Liver (tissue), 9 donors: ENCODE results near the gene HMGA1. TPM values are rescaled to one million over a fixed set of nuclear protein-coding genes. Genes with fewer than 3 reads are reported as not detected.

Experiments
- DNase-seq: peaks from one replicate; pipeline ENCODE4 v3.0.0-alpha.2; 2017; ENCODE audit warnings: low spot score
- H3K27ac ChIP-seq, 2 donors: one replicate each; pipeline ENCODE4 v1.7.0; 2013; ENCODE audit warnings: inconsistent platforms in 2 of 2, low read length in 2 of 2, control low read depth in 1 of 2, low read depth in 1 of 2, mild to moderate bottlenecking in 1 of 2
- H3K27me3 ChIP-seq, 4 donors: one replicate each; pipeline versions ENCODE4 v1.6.1 to v1.7.0; 2013; ENCODE audit warnings: low read length in 3 of 4, inconsistent platforms in 1 of 4, mild to moderate bottlenecking in 1 of 4, moderate library complexity in 1 of 4; ENCODE audit not compliant: control insufficient read depth in 4 of 4, insufficient read depth in 4 of 4
- H3K36me3 ChIP-seq, 4 donors: one replicate each; pipeline versions ENCODE4 v1.6.1 to v1.7.0; 2013; ENCODE audit warnings: low read length in 3 of 4, mild to moderate bottlenecking in 3 of 4, low read depth in 1 of 4, moderate library complexity in 1 of 4; ENCODE audit not compliant: control insufficient read depth in 4 of 4, insufficient read depth in 3 of 4
- H3K4me1 ChIP-seq, 4 donors: one replicate each; pipeline versions ENCODE4 v1.6.1 to v1.7.0; 2013; ENCODE audit warnings: low read length in 3 of 4, mild to moderate bottlenecking in 3 of 4, moderate library complexity in 1 of 4; ENCODE audit not compliant: control insufficient read depth in 4 of 4, insufficient read depth in 4 of 4
- H3K4me3 ChIP-seq, 3 donors: one replicate each; pipeline versions ENCODE4 v1.6.1 to v1.7.0; 2013; ENCODE audit warnings: low read length in 3 of 3, control low read depth in 1 of 3, low read depth in 1 of 3, mild to moderate bottlenecking in 1 of 3
- H3K9ac ChIP-seq, 2 donors: one replicate each; pipeline ENCODE4 v1.7.0; 2013; ENCODE audit warnings: low read length in 2 of 2, mild to moderate bottlenecking in 2 of 2, moderate library complexity in 2 of 2, control low read depth in 1 of 2, low read depth in 1 of 2
- H3K9me3 ChIP-seq, 4 donors: one replicate each; pipeline versions ENCODE4 v1.6.1 to v1.7.0; 2013; ENCODE audit warnings: low read length in 3 of 4; ENCODE audit not compliant: control insufficient read depth in 4 of 4
- EGR1 ChIP-seq, 2 donors: IDR thresholded peaks; 2 replicates each; pipeline ENCODE4 v1.6.1; 2016 to 2018; ENCODE audit warnings: antibody characterized with exemption in 2 of 2, low read depth in 2 of 2
- FOXA1 ChIP-seq: IDR thresholded peaks from 2 replicates; pipeline ENCODE4 v1.6.1; 2016; ENCODE audit warnings: antibody characterized with exemption
- FOXA2 ChIP-seq: IDR thresholded peaks from 2 replicates; pipeline ENCODE4 v1.6.1; 2016; ENCODE audit warnings: antibody characterized with exemption
- GABPA ChIP-seq, 2 donors: IDR thresholded peaks in 1 of 2; conservative IDR thresholded peaks in 1 of 2; 2 replicates each; pipeline ENCODE4 v1.6.1; 2016; ENCODE audit warnings: antibody characterized with exemption in 2 of 2, mild to moderate bottlenecking in 1 of 2, moderate library complexity in 1 of 2
- HNF4A ChIP-seq, 2 donors: conservative IDR thresholded peaks; 2 replicates each; pipeline ENCODE4 v1.6.1; 2016; ENCODE audit warnings: antibody characterized with exemption in 2 of 2, mild to moderate bottlenecking in 2 of 2
- JUND ChIP-seq, 2 donors: IDR thresholded peaks; 2 replicates each; pipeline ENCODE4 v1.6.1; 2016; ENCODE audit warnings: antibody characterized with exemption in 2 of 2
- NR2F2 ChIP-seq: IDR thresholded peaks from 2 replicates; pipeline ENCODE4 v1.6.1; 2016; ENCODE audit warnings: antibody characterized with exemption
- RAD21 ChIP-seq, 2 donors: IDR thresholded peaks; 2 replicates each; pipeline ENCODE4 v1.6.1; 2016; ENCODE audit warnings: antibody characterized with exemption in 2 of 2, mild to moderate bottlenecking in 2 of 2
- RXRA ChIP-seq, 2 donors: IDR thresholded peaks; 2 replicates each; pipeline ENCODE4 v1.6.1; 2017 to 2018; ENCODE audit warnings: antibody characterized with exemption in 2 of 2, mild to moderate bottlenecking in 1 of 2
- SP1 ChIP-seq: IDR thresholded peaks from 2 replicates; pipeline ENCODE4 v1.6.1; 2018; ENCODE audit warnings: antibody characterized with exemption, mild to moderate bottlenecking
- TAF1 ChIP-seq: conservative IDR thresholded peaks from 2 replicates; pipeline ENCODE4 v1.6.1; 2016; ENCODE audit warnings: antibody characterized with exemption, mild to moderate bottlenecking
- YY1 ChIP-seq: IDR thresholded peaks from 2 replicates; pipeline ENCODE4 v1.6.1; 2016; ENCODE audit warnings: antibody characterized with exemption, mild to moderate bottlenecking
- WGBS: extraction: QIAGEN DNeasy Blood & Tissue Kit; methylation state at CpG from one replicate; pipeline ENCODE4 v1.1.7; 2013; 5-methylcytosine and 5-hydroxymethylcytosine counted together
- polyA plus RNA-seq, 2 donors: library from polyadenylated mRNA; stranded (reverse) in 1 of 2; unstranded in 1 of 2; fragments of 200-250 nt in 1 of 2; fragments of >200 nt in 1 of 2; fragmentation: Nextera tagmentation in 1 of 2; extraction: Ambion mirVana in 1 of 2; gene quantifications; one replicate each; pipeline versions ENCODE4 v1.2.1 to v1.2.3, GENCODE V29; 2013 to 2015
- total RNA-seq, 2 donors: library from RNA; depleted of rRNA; stranded (reverse); fragments of >200 nt; gene quantifications; one replicate each; pipeline ENCODE4 v1.2.3, GENCODE V29; 2014
- TF ChIP-seq, protein P1 (sequence below): fragments of 150-350 bp; IDR thresholded peaks from 2 replicates; pipeline ENCODE4 v1.5.1; 2017; ENCODE audit warnings: improper control_type of control experiment, low read depth, low read length; ENCODE audit not compliant: missing input control
- TF ChIP-seq, protein P2 (sequence below): IDR thresholded peaks from 2 replicates; pipeline ENCODE4 v1.6.1; 2016; ENCODE audit warnings: antibody characterized with exemption
- TF ChIP-seq, protein P3 (sequence below): IDR thresholded peaks from 2 replicates; pipeline ENCODE4 v1.6.1; 2016; ENCODE audit warnings: antibody characterized with exemption
- TF ChIP-seq, protein P4 (sequence below): IDR thresholded peaks from 2 replicates; pipeline ENCODE4 v1.6.1; 2016; ENCODE audit warnings: antibody characterized with exemption
- donor health status: healthy.
- donor health status: healthy.
- donor health status: healthy.
- donor health status: healthy.
- donor health status: healthy.

The HMGA1 gene
- total and polyA plus RNA-seq, 4 donors = 4.2 to 118 (median 8.5) TPM

DNA sequence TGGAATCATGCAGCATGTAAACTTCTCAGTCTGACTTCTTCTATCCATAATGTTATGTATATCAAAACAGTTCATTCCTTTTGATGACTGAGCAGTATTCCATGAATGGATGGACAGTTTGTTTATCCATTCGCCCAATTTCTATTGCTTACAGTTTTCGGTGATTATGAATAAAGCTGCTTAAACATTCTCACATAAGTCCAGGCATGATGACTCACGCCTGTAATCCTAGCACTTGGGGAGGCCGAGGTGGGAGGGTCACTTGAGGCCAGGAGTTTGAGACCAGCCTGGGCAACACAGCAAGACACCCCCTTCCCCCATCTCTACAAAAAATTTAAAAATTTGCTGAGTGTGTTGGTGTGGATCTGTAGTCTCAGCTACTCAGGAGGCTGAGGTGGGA lies 22.9 kb upstream of the HMGA1 start:
- 93% methylated on average over 4 of the region's 4 CpGs for WGBS
- H3K4me3 ChIP-seq = no peak overlapping the region
- no peaks in the 10 kb centered on the region for H3K36me3 ChIP-seq
- no peaks in the 10 kb centered on the region for H3K4me1 ChIP-seq
- H3K9me3 ChIP-seq = no peaks in the 10 kb centered on the region
- no peaks in the 10 kb centered on the region for H3K27me3 ChIP-seq
- no peak for DNase-seq
- H3K27ac ChIP-seq = no peak overlapping the region
- H3K9ac ChIP-seq = no peak overlapping the region
- no peak for TF ChIP-seq TAF1
- no peak for TF ChIP-seq NR2F2
- no peak for TF ChIP-seq EGR1 (IDR thresholded peaks at IDR 0.05; ENCODE audit: low read depth in 2 of 2)
- no peak for TF ChIP-seq FOXA2
- TF ChIP-seq, protein P1, sequence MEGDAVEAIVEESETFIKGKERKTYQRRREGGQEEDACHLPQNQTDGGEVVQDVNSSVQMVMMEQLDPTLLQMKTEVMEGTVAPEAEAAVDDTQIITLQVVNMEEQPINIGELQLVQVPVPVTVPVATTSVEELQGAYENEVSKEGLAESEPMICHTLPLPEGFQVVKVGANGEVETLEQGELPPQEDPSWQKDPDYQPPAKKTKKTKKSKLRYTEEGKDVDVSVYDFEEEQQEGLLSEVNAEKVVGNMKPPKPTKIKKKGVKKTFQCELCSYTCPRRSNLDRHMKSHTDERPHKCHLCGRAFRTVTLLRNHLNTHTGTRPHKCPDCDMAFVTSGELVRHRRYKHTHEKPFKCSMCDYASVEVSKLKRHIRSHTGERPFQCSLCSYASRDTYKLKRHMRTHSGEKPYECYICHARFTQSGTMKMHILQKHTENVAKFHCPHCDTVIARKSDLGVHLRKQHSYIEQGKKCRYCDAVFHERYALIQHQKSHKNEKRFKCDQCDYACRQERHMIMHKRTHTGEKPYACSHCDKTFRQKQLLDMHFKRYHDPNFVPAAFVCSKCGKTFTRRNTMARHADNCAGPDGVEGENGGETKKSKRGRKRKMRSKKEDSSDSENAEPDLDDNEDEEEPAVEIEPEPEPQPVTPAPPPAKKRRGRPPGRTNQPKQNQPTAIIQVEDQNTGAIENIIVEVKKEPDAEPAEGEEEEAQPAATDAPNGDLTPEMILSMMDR = no peak
- TF ChIP-seq RXRA (IDR thresholded peaks at IDR 0.05) = no peak
- TF ChIP-seq SP1 = no peak
- TF ChIP-seq RAD21 (IDR thresholded peaks at IDR 0.05) = no peak
- TF ChIP-seq YY1 = no peak

DNA sequence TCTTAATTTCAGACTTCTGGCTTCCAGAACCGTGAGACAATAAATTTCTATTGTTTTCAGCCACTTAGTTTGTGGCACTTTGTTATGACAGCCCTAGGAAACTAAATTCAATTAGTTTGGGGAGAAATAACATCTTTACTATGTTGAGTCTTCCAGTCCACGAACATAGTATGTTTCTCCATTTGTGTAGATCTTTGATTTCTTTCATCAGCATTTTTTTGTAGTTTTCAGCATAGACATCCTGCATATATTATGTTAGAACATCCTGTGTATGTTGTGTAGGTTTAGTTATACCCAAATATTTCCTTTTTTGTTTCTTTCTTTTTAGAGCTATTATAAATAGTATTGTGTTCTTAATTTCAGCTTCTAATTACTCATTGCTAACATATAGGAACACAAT lies 18.0 kb upstream of the HMGA1 start:
- H3K9me3 ChIP-seq = no peaks in the 10 kb centered on the region
- no peak overlapping the region for H3K9ac ChIP-seq
- H3K4me1 ChIP-seq = peaks cover 0 to 5% (median 3%) of the 10 kb centered on the region in 4 donors
- WGBS = 83% methylated on average over 2 of the region's 2 CpGs
- H3K27me3 ChIP-seq = no peaks in the 10 kb centered on the region
- H3K36me3 ChIP-seq = no peaks in the 10 kb centered on the region
- TF ChIP-seq GABPA (IDR thresholded peaks at IDR 0.05 in 1 of 2, conservative IDR thresholded peaks at IDR 0.05 in 1 of 2) = no peak
- no peak for TF ChIP-seq NR2F2
- TF ChIP-seq HNF4A (conservative IDR thresholded peaks at IDR 0.05) = no peak
- no peak for TF ChIP-seq YY1
- TF ChIP-seq RXRA (IDR thresholded peaks at IDR 0.05) = no peak
- TF ChIP-seq, protein P2, sequence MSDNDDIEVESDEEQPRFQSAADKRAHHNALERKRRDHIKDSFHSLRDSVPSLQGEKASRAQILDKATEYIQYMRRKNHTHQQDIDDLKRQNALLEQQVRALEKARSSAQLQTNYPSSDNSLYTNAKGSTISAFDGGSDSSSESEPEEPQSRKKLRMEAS = no peak
- TF ChIP-seq EGR1 (IDR thresholded peaks at IDR 0.05; ENCODE audit: low read depth in 2 of 2) = no peak
- no peak for TF ChIP-seq JUND (IDR thresholded peaks at IDR 0.05)
- TF ChIP-seq, protein P1 = no peak
- TF ChIP-seq, protein P3, sequence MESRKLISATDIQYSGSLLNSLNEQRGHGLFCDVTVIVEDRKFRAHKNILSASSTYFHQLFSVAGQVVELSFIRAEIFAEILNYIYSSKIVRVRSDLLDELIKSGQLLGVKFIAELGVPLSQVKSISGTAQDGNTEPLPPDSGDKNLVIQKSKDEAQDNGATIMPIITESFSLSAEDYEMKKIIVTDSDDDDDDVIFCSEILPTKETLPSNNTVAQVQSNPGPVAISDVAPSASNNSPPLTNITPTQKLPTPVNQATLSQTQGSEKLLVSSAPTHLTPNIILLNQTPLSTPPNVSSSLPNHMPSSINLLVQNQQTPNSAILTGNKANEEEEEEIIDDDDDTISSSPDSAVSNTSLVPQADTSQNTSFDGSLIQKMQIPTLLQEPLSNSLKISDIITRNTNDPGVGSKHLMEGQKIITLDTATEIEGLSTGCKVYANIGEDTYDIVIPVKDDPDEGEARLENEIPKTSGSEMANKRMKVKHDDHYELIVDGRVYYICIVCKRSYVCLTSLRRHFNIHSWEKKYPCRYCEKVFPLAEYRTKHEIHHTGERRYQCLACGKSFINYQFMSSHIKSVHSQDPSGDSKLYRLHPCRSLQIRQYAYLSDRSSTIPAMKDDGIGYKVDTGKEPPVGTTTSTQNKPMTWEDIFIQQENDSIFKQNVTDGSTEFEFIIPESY = no peak
- TF ChIP-seq FOXA2 = no peak
- TF ChIP-seq TAF1 = no peak
- TF ChIP-seq SP1 = no peak
- TF ChIP-seq RAD21 (IDR thresholded peaks at IDR 0.05) = no peak
- TF ChIP-seq FOXA1 = no peak
- TF ChIP-seq, protein P4, sequence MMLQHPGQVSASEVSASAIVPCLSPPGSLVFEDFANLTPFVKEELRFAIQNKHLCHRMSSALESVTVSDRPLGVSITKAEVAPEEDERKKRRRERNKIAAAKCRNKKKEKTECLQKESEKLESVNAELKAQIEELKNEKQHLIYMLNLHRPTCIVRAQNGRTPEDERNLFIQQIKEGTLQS = no peak
- H3K4me3 ChIP-seq = no peak overlapping the region
- H3K27ac ChIP-seq = no peak overlapping the region
- no peak for DNase-seq
